ENCODE measurements around the gene ABHD6.

DNA sequence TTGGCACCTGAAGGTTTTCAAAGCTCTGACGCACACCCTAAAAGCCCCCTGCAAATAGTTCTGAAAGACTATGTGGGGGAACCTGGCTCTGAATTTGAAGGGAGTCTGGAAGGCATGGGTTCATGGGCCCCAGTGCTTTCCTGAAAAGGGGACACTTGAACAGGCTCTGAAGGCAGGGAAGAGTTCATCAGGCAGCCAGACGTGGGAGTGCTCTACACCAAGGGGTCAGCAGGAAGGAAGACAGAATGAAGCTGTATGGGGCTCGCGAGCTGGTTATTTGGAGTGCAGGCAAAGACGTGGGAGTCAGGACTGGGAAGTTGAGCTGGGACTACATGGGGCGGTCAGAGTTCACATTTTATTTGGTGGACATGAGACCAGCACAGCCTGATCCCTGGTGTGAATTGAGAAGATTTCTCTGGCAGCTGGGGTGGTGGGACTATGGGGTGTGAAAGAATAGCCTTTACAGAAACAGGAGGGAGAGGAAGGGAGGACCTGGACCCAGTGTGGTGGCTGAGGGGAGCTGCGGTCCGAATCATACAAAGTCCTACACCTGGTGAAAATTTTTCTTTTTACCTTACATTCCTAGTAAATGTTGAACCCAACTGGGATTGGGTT, 12.6 kb downstream of the ABHD6 start:
- TF ChIP-seq, protein P1, sequence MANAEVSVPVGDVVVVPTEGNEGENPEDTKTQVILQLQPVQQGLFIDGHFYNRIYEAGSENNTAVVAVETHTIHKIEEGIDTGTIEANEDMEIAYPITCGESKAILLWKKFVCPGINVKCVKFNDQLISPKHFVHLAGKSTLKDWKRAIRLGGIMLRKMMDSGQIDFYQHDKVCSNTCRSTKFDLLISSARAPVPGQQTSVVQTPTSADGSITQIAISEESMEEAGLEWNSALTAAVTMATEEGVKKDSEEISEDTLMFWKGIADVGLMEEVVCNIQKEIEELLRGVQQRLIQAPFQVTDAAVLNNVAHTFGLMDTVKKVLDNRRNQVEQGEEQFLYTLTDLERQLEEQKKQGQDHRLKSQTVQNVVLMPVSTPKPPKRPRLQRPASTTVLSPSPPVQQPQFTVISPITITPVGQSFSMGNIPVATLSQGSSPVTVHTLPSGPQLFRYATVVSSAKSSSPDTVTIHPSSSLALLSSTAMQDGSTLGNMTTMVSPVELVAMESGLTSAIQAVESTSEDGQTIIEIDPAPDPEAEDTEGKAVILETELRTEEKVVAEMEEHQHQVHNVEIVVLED (CRISPR knock-in tag; IDR thresholded peaks at IDR 0.05): no peak
- TF ChIP-seq CTCF (IDR thresholded peaks at IDR 0.05 in 2 of 3, conservative IDR thresholded peaks at IDR 0.05 in 1 of 3; ENCODE audit: insufficient read depth in 2 of 3, low read depth in 1 of 3, low read length in 3 of 3) (no peak), BACH1 (tag; IDR thresholded peaks at IDR 0.05) (no peak), ATF1 (CRISPR knock-in tag; IDR thresholded peaks at IDR 0.05) (no peak), ATF1 (tag; IDR thresholded peaks at IDR 0.05) (no peak), HDAC6 (IDR thresholded peaks at IDR 0.05; ENCODE audit: low read depth, low read length) (no peak), MAZ (CRISPR knock-in tag; conservative IDR thresholded peaks at IDR 0.05 in 1 of 2, IDR thresholded peaks at IDR 0.05 in 1 of 2) (no peak)

All from K562 (cell line).